K562 (cell line): ENCODE measurements around the gene DOCK4. TPM values are rescaled to one million over a fixed set of nuclear protein-coding genes. Genes with fewer than 3 reads are reported as not detected.

Experiments used
- ATAC-seq: fragments of 200-7000 bp; cut with Tn5 transposase; 3 replicates; pipeline ENCODE4 v1.9.1; 2020; ENCODE audit warnings: moderate library complexity
- BruUV-seq: library from RNA; stranded (reverse); fragments of 400-500 nt; replicated peaks from 2 replicates; lab custom pipeline; 2021; lab: Mats Ljungman, UMichigan
- CTCF ChIA-PET: fragments of 300-600 bp; formaldehyde crosslinking; extraction: SDS; loops from one replicate; lab custom pipeline; 2021; ENCODE audit warnings: low intra/inter-chr PET ratio; lab: Yijun Ruan, JAX
- POLR2A ChIA-PET: fragments of 300-600, 350-650 bp; sonication (Branson Sonifier 250); formaldehyde crosslinking; extraction: SDS; loops from one replicate; lab custom pipeline; 2021; ENCODE audit warnings: antibody characterized with exemption, inconsistent platforms; lab: Yijun Ruan, JAX
- DNase-seq, 4 experiments: peaks; one replicate each; pipeline versions ENCODE4 v3.0.0 to v3.0.0-alpha.2; 2011 to 2018; ENCODE audit warnings: low spot score in 3 of 4, mixed read lengths in 3 of 4; ENCODE audit errors: extremely low read depth in 1 of 4
- FAIRE-seq: peaks from 2 replicates; lab custom pipeline; 2011; peaks lifted over from hg19 to GRCh38; lab: Jason Lieb, UNC
- H2AFZ ChIP-seq: 2 replicates; pipeline ENCODE4 v1.6.0; 2011; ENCODE audit warnings: low read depth, low read length, control low read depth, inconsistent platforms
- H3K27ac ChIP-seq: fragments of 200-600 bp; 3 replicates; pipeline ENCODE4 v1.8.0; 2011; ENCODE audit warnings: low read depth, mild to moderate bottlenecking, control low read depth, inconsistent platforms, low read length, moderate library complexity, mixed read lengths; ENCODE audit errors: extremely low read depth
- H3K27me3 ChIP-seq, 2 experiments: fragments of 300-600 bp in 1 of 2; 2 replicates in 1 of 2; 3 replicates in 1 of 2; pipeline versions ENCODE4 v1.6.0 to v1.8.0; 2011; ENCODE audit warnings: inconsistent platforms in 2 of 2, low read length in 2 of 2, mild to moderate bottlenecking in 1 of 2, mixed read lengths in 1 of 2, moderate library complexity in 1 of 2; ENCODE audit not compliant: control insufficient read depth in 2 of 2, insufficient read depth in 2 of 2
- H3K36me3 ChIP-seq: fragments of 300-600 bp; 3 replicates; pipeline ENCODE4 v1.8.0; 2011; ENCODE audit warnings: mild to moderate bottlenecking, low read length, inconsistent platforms; ENCODE audit not compliant: control insufficient read depth, insufficient read depth
- H3K4me1 ChIP-seq, 2 experiments: fragments of 200-600 bp in 1 of 2; replicated peaks in 1 of 2; 2 replicates in 1 of 2; 3 replicates in 1 of 2; pipeline versions ENCODE4 v1.5.1 to v1.8.0; 2011; ENCODE audit warnings: inconsistent platforms in 2 of 2, low read length in 2 of 2, mild to moderate bottlenecking in 1 of 2, mixed read lengths in 1 of 2, moderate library complexity in 1 of 2; ENCODE audit not compliant: control insufficient read depth in 2 of 2, insufficient read depth in 2 of 2
- H3K4me2 ChIP-seq: 2 replicates; pipeline ENCODE4 v1.6.1; 2011; ENCODE audit warnings: low read length, control low read depth, inconsistent platforms, mixed read lengths; ENCODE audit not compliant: insufficient read depth
- H3K4me3 ChIP-seq: fragments of 200-600 bp; sonication (generic), shearing (Covaris generic); 2 replicates; pipeline ENCODE4 v1.5.1; 2016; ENCODE audit warnings: control low read depth, inconsistent platforms
- H3K79me2 ChIP-seq: fragments of 200-600 bp; 3 replicates; pipeline ENCODE4 v1.8.0; 2011; ENCODE audit warnings: low read length, inconsistent platforms; ENCODE audit not compliant: control insufficient read depth, insufficient read depth
- H3K9ac ChIP-seq, 2 experiments: 2 replicates each; pipeline versions ENCODE4 v1.6.0 to v1.6.1; 2011; ENCODE audit warnings: low read depth in 2 of 2, low read length in 2 of 2, control low read depth in 1 of 2, inconsistent platforms in 1 of 2, mild to moderate bottlenecking in 1 of 2, mixed read lengths in 1 of 2; ENCODE audit not compliant: insufficient read depth in 1 of 2
- H3K9me1 ChIP-seq: one replicate; pipeline ENCODE4 v1.6.0; 2011; ENCODE audit warnings: inconsistent platforms, mild to moderate bottlenecking, low read length, moderate library complexity; ENCODE audit not compliant: control insufficient read depth, insufficient read depth
- H3K9me3 ChIP-seq: replicated peaks from 2 replicates; pipeline ENCODE4 v1.5.1; 2011; ENCODE audit warnings: low read depth, low read length, inconsistent platforms; ENCODE audit not compliant: control insufficient read depth, insufficient read depth
- H4K20me1 ChIP-seq: replicated peaks from 2 replicates; pipeline ENCODE4 v1.6.1; 2011; ENCODE audit warnings: low read length, inconsistent platforms, mixed read lengths; ENCODE audit not compliant: control insufficient read depth, insufficient read depth
- CBFA2T3 ChIP-seq: fragments of 450-650 bp; IDR thresholded peaks from 2 replicates; pipeline ENCODE4 v1.6.1; 2017
- PTBP1 ChIP-seq: fragments of 200-400 bp; formaldehyde crosslinking; IDR thresholded peaks from 2 replicates; pipeline ENCODE4 v1.6.1; 2017; ENCODE audit warnings: low read depth, low read length
- WGBS: fragments of 100-300 bp; shearing (Covaris generic); methylation state at CpG from one replicate; pipeline ENCODE4 v1.1.6; 2016; ENCODE audit warnings: low coverage, mixed read lengths; ENCODE audit not compliant: insufficient coverage; ENCODE audit errors: missing lambda C conversion rate; 5-methylcytosine and 5-hydroxymethylcytosine counted together
- in situ Hi-C: fragments of 300-500 bp; cut with MboI; formaldehyde crosslinking; loops from 4 replicates; pipeline ENCODE4 v1.15.0; 2018; ENCODE audit warnings: inconsistent platforms, mixed read lengths
- intact Hi-C: fragments of 100-400 bp; cut with micrococcal nuclease; formaldehyde crosslinking; loops from 2 replicates; pipeline ENCODE4 v1.14.2; 2022
- polyA plus RNA-seq, 8 experiments: library from polyadenylated mRNA; depleted of rRNA in 4 of 8; stranded (reverse) in 5 of 8; unstranded in 3 of 8; fragments of >200 nt; fragmentation: Nextera tagmentation in 2 of 8; fragmentation: Illumina TruSeq in 1 of 8; extraction: Ambion mirVana in 2 of 8; extraction: Trizol in 1 of 8; gene quantifications; 2 replicates each; pipeline versions ENCODE4 v1.2.1 to v1.2.3, GENCODE V29; 2011 to 2014; ENCODE audit warnings: inconsistent platforms in 1 of 8, missing spikeins in 1 of 8
- total RNA-seq, 7 experiments: library from RNA; depleted of rRNA in 6 of 7; stranded (reverse); fragments of >200 nt in 6 of 7; fragmentation: Illumina TruSeq in 2 of 7; extraction: Trizol in 2 of 7; gene quantifications; 2 replicates each; pipeline versions ENCODE4 v1.2.1 to v1.2.3, GENCODE V29; 2011 to 2021; ENCODE audit warnings: low replicate concordance in 1 of 7
- TF ChIP-seq, protein P1 (sequence below): fragments of 250-450 bp; sonication (Bioruptor Pico); IDR thresholded peaks from 2 replicates; pipeline ENCODE4 v1.8.0; 2022; ENCODE audit warnings: inconsistent platforms, mild to moderate bottlenecking, moderate library complexity, borderline replicate concordance

The DOCK4 gene
- total and polyA plus RNA-seq, 9 of the 15 experiments (the other 6 are each of a cell fraction or from before 2014, with no cell fraction given): 0.42 to 5.7 (median 2.3) TPM

DNA sequence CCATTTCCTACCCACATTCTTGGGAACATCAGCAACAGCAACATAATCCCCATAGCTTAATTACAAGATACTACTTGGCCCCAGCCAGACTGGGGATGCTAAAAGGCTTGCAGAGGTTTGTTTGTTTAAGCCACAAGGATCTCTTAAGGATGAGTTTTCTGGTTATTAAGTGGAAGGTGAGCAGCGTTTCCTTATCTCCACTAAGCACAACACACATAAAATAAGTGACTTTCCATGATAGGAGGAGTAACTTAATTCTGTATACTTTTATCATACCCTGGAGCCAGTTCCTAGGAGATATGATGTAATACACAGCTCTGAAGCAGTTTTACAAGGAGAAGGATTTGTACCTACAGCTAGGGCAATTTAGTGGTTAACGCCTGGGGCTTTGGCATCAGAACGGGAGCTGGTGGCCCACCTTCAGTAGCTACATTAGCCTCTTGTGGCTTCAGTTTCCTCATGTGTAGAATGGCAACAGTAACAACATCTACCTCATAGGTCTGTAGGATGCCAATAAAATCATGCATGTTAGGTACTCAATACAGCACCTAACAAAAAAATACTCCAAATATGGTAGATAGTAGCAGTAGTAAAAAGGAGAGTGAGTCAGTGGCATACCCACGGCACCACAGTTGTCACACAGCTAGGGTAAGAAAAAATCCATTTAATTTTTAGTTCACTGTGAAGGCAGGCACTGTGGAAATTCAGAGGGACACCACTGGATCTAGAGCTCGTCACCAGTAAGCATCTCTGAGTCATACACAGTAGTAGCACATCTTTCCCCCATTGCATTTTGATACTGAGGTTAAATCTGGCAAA lies 55.2 kb downstream of the DOCK4 start:
- TF ChIP-seq CBFA2T3 (peak; percentile 7; the same call in 1 of the 2 replicates), PTBP1 (no peak)
- TF ChIP-seq, protein P1, sequence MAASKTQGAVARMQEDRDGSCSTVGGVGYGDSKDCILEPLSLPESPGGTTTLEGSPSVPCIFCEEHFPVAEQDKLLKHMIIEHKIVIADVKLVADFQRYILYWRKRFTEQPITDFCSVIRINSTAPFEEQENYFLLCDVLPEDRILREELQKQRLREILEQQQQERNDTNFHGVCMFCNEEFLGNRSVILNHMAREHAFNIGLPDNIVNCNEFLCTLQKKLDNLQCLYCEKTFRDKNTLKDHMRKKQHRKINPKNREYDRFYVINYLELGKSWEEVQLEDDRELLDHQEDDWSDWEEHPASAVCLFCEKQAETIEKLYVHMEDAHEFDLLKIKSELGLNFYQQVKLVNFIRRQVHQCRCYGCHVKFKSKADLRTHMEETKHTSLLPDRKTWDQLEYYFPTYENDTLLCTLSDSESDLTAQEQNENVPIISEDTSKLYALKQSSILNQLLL (CRISPR knock-in tag): peak; percentile 50; the same call in 1 of the 2 replicates
- Histone ChIP-seq H3K4me3 (no peak overlapping the region), H3K9ac (no peak overlapping the region), H3K79me2 (no peaks in the 10 kb centered on the region), H3K27me3 (no peaks in the 10 kb centered on the region; a peak in 1 of 5 replicates), H3K36me3 (no peaks in the 10 kb centered on the region), H3K27ac (no peak overlapping the region), H3K9me1 (no peaks in the 10 kb centered on the region), H3K4me1 (no peaks in the 10 kb centered on the region), H3K4me2 (no peak overlapping the region), H4K20me1 (no peaks in the 10 kb centered on the region), H2AFZ (no peak overlapping the region), H3K9me3 (no peaks in the 10 kb centered on the region)
- FAIRE-seq (no peak), ATAC-seq (no peak), DNase-seq (no peak)
- in situ Hi-C loops (no loop called here), intact Hi-C loops (no loop called here)
- BruUV-seq: no TSS peak
- WGBS: 2% methylated on average over 5 of the region's 5 CpGs
- CTCF ChIA-PET: no interaction called here
- POLR2A ChIA-PET: interaction anchor here (0.9 to 1.1 kb wide), 2 partner anchors 13 to 15 kb away, joined by 3 to 7 read pairs; no protein-coding TSS in a partner anchor
